ENCODE data around the gene IFNGR1. TPM values are rescaled to one million over a fixed set of nuclear protein-coding genes. Genes with fewer than 3 reads are reported as not detected.

The IFNGR1 gene
- total and polyA plus RNA-seq, 10 of the 15 experiments (the other 5 are each of a cell fraction or from before 2014, with no cell fraction given), result 89.0 to 296 (median 138) TPM

DNA sequence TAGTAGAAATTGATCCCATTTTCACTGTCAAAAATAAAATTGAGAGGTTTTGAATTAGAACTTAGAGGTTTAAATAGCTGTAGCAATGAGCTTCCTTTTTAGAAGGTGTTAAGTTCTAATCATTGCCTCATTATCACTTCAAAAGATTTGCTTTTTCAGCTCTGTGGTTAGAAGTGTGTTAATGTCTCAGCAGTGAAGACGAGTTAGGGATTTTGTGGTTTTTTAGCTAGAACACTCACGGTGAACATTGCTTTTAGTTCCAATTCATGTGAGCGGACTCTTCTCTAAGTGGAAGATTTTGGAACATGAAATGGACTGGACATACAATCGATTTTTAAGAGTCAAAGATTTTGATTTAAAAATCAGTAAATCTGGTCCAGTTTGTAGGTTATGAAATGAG is 12.7 kb upstream of the IFNGR1 start (continued):
- TF ChIP-seq HDAC2 (IDR thresholded peaks at IDR 0.05), result no peak
- TF ChIP-seq DPF2 (IDR thresholded peaks at IDR 0.05), result peak; percentile 86
- TF ChIP-seq IKZF2 (IDR thresholded peaks at IDR 0.05), result peak; percentile 85 to 89
- TF ChIP-seq, protein P1, sequence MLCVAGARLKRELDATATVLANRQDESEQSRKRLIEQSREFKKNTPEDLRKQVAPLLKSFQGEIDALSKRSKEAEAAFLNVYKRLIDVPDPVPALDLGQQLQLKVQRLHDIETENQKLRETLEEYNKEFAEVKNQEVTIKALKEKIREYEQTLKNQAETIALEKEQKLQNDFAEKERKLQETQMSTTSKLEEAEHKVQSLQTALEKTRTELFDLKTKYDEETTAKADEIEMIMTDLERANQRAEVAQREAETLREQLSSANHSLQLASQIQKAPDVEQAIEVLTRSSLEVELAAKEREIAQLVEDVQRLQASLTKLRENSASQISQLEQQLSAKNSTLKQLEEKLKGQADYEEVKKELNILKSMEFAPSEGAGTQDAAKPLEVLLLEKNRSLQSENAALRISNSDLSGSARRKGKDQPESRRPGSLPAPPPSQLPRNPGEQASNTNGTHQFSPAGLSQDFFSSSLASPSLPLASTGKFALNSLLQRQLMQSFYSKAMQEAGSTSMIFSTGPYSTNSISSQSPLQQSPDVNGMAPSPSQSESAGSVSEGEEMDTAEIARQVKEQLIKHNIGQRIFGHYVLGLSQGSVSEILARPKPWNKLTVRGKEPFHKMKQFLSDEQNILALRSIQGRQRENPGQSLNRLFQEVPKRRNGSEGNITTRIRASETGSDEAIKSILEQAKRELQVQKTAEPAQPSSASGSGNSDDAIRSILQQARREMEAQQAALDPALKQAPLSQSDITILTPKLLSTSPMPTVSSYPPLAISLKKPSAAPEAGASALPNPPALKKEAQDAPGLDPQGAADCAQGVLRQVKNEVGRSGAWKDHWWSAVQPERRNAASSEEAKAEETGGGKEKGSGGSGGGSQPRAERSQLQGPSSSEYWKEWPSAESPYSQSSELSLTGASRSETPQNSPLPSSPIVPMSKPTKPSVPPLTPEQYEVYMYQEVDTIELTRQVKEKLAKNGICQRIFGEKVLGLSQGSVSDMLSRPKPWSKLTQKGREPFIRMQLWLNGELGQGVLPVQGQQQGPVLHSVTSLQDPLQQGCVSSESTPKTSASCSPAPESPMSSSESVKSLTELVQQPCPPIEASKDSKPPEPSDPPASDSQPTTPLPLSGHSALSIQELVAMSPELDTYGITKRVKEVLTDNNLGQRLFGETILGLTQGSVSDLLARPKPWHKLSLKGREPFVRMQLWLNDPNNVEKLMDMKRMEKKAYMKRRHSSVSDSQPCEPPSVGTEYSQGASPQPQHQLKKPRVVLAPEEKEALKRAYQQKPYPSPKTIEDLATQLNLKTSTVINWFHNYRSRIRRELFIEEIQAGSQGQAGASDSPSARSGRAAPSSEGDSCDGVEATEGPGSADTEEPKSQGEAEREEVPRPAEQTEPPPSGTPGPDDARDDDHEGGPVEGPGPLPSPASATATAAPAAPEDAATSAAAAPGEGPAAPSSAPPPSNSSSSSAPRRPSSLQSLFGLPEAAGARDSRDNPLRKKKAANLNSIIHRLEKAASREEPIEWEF (IDR thresholded peaks at IDR 0.05; ENCODE audit: insufficient replicate concordance, low read depth, low read length), result peak; percentile 47
- TF ChIP-seq MTA3 (IDR thresholded peaks at IDR 0.05; ENCODE audit: borderline replicate concordance, low read length), result no peak
- TF ChIP-seq CREM (IDR thresholded peaks at IDR 0.05; ENCODE audit: low read depth), result no peak
- TF ChIP-seq, protein P2, sequence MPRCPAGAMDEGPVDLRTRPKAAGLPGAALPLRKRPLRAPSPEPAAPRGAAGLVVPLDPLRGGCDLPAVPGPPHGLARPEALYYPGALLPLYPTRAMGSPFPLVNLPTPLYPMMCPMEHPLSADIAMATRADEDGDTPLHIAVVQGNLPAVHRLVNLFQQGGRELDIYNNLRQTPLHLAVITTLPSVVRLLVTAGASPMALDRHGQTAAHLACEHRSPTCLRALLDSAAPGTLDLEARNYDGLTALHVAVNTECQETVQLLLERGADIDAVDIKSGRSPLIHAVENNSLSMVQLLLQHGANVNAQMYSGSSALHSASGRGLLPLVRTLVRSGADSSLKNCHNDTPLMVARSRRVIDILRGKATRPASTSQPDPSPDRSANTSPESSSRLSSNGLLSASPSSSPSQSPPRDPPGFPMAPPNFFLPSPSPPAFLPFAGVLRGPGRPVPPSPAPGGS (IDR thresholded peaks at IDR 0.05; ENCODE audit: borderline replicate concordance, insufficient read depth, low read depth, low read length, poor library complexity, severe bottlenecking), result no peak
- TF ChIP-seq NR2F1 (conservative IDR thresholded peaks at IDR 0.05), result no peak; the same call in 1 of the 2 replicates
- TF ChIP-seq, protein P3, sequence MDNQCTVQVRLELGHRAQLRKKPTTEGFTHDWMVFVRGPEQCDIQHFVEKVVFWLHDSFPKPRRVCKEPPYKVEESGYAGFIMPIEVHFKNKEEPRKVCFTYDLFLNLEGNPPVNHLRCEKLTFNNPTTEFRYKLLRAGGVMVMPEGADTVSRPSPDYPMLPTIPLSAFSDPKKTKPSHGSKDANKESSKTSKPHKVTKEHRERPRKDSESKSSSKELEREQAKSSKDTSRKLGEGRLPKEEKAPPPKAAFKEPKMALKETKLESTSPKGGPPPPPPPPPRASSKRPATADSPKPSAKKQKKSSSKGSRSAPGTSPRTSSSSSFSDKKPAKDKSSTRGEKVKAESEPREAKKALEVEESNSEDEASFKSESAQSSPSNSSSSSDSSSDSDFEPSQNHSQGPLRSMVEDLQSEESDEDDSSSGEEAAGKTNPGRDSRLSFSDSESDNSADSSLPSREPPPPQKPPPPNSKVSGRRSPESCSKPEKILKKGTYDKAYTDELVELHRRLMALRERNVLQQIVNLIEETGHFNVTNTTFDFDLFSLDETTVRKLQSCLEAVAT (IDR thresholded peaks at IDR 0.05), result peak; percentile 90
- TF ChIP-seq BHLHE40 (IDR thresholded peaks at IDR 0.05; ENCODE audit: borderline replicate concordance in 1 of 2, low read depth in 2 of 2, low read length in 1 of 2), result peak; percentile 19 to 62; a peak in 2 of 4 replicates
- peak; percentile 91 for TF ChIP-seq ZNF217 (IDR thresholded peaks at IDR 0.05)
- TF ChIP-seq PML (IDR thresholded peaks at IDR 0.05; ENCODE audit: low read length), result no peak
- no peak for TF ChIP-seq NR2C2 (IDR thresholded peaks at IDR 0.05; ENCODE audit: borderline replicate concordance, control insufficient read depth, insufficient read length, low read depth)
- TF ChIP-seq RFX5 (IDR thresholded peaks at IDR 0.05; ENCODE audit: low read depth, low read length), result no peak
- TF ChIP-seq MYB (IDR thresholded peaks at IDR 0.05; ENCODE audit: borderline replicate concordance, low read depth, low read length), result no peak
- no peak for TF ChIP-seq FOXM1 (IDR thresholded peaks at IDR 0.05; ENCODE audit: low read depth, low read length)
- TF ChIP-seq, protein P4, sequence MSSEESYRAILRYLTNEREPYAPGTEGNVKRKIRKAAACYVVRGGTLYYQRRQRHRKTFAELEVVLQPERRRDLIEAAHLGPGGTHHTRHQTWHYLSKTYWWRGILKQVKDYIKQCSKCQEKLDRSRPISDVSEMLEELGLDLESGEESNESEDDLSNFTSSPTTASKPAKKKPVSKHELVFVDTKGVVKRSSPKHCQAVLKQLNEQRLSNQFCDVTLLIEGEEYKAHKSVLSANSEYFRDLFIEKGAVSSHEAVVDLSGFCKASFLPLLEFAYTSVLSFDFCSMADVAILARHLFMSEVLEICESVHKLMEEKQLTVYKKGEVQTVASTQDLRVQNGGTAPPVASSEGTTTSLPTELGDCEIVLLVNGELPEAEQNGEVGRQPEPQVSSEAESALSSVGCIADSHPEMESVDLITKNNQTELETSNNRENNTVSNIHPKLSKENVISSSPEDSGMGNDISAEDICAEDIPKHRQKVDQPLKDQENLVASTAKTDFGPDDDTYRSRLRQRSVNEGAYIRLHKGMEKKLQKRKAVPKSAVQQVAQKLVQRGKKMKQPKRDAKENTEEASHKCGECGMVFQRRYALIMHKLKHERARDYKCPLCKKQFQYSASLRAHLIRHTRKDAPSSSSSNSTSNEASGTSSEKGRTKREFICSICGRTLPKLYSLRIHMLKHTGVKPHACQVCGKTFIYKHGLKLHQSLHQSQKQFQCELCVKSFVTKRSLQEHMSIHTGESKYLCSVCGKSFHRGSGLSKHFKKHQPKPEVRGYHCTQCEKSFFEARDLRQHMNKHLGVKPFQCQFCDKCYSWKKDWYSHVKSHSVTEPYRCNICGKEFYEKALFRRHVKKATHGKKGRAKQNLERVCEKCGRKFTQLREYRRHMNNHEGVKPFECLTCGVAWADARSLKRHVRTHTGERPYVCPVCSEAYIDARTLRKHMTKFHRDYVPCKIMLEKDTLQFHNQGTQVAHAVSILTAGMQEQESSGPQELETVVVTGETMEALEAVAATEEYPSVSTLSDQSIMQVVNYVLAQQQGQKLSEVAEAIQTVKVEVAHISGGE (CRISPR knock-in tag; IDR thresholded peaks at IDR 0.05), result no peak
- no peak for TF ChIP-seq JUND (IDR thresholded peaks at IDR 0.05; ENCODE audit: low read depth, low read length)
- no peak for TF ChIP-seq STAT1 (conservative IDR thresholded peaks at IDR 0.05)
- TF ChIP-seq KDM1A (IDR thresholded peaks at IDR 0.05; ENCODE audit: borderline replicate concordance), result no peak
- no peak for TF ChIP-seq CBX3 (IDR thresholded peaks at IDR 0.05; ENCODE audit: borderline replicate concordance, low read depth)

Measured in GM12878 (cell line).